GM10266 (cell line): Measurements from ENCODE around the gene SFSWAP.
"Not testable (repeated sequence)": the region's sequence is repeated elsewhere in the genome, so short reads cannot be mapped to it uniquely, and the experiment has no call there.

ENCODE experiments used
- DNase-seq: peaks from one replicate; pipeline ENCODE4 v3.0.0; 2012; ENCODE audit errors: extremely low spot score
- CTCF ChIP-seq: IDR thresholded peaks from 2 replicates; pipeline ENCODE4 v1.5.1; 2012; ENCODE audit warnings: mild to moderate bottlenecking, low read depth; ENCODE audit not compliant: control insufficient read depth, insufficient read depth; ENCODE audit errors: missing control alignments

SFSWAP gene

DNA sequence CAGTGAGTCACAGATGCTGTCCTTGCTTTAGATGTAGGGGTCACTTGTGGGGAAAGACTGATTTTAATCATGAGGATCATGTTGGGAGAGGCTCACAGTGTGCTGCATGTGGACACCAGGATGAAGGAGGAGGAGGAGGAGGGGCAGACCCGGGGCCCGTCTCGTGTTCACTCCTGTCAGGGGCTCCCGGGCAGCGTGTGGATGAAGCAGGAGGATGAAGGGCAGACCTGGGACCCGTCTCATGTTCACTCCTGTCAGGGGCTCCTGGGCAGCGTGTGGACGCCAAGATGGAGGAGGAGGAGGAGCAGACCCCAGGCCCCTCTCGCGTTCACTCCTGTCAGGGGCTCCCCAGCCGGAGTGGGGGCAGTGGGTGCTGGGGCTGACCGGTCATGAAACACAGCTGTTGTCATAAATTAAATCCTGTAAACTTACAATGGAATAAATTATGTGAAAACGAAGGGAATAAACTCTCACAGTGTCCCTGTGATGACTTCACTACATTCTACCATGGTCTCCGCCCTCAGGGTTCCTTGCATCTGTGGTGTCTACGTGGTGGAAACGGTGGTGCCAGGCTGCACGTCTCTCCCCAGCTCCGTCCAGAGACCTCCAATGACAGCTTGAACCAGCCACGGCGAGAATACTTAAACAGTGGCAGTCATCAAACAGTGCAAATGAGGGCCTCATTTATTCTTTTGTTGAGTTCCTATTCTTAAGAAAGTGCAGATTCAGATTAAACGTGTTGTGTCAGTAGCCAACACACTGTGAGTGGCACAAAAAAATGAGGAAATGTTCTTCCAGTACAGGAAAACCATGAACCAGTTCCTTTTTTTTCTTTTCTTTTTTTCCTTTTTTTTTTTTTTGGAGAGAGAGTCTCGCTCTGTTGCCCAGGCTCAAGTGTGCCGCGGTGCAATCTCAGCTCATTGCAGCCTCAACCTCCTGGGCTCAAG lies 37.7 kb upstream of the SFSWAP start:
- TF ChIP-seq CTCF, result no peak
- no peak for DNase-seq

GRCh38 chr12:131673888-131674257 lies 37.0 kb upstream of the SFSWAP start:
- no peak for TF ChIP-seq CTCF
- DNase-seq, result no peak

DNA sequence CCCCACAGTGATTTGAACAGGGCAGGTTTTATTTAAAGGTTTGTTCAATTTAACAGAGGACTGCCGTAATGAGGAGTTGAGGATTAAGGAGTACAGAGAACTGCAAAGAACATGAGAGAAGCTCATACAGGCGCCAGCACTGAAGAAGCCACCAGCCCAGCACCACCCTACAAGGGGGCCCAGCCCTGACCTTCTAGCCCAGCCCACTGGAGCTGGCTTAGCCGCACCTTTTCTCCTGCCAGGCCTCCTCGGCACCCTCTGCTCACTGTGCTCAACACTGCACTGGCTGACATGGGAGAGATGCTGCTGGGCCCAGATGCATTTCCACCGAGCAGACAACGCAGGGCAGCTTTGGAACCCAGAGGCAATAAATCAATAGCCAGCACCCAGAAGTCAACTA lies 36.5 kb upstream of the SFSWAP start:
- TF ChIP-seq CTCF, result no peak
- no peak for DNase-seq

GRCh38 chr12:131675126-131676080 lies 35.5 kb upstream of the SFSWAP start:
- TF ChIP-seq CTCF, result no peak
- DNase-seq, result no peak

GRCh38 chr12:131676544-131676943 lies 34.3 kb upstream of the SFSWAP start:
- TF ChIP-seq CTCF, result no peak

GRCh38 chr12:131677067-131677466 lies 33.8 kb upstream of the SFSWAP start:
- not testable (repeated sequence) for DNase-seq

More at GRCh38 chr12:131676544-131676943, 34.3 kb upstream of the SFSWAP start:
- DNase-seq, result no peak

GRCh38 chr12:131677699-131678098 lies 33.2 kb upstream of the SFSWAP start:
- TF ChIP-seq CTCF, result no peak
- DNase-seq, result no peak

DNA sequence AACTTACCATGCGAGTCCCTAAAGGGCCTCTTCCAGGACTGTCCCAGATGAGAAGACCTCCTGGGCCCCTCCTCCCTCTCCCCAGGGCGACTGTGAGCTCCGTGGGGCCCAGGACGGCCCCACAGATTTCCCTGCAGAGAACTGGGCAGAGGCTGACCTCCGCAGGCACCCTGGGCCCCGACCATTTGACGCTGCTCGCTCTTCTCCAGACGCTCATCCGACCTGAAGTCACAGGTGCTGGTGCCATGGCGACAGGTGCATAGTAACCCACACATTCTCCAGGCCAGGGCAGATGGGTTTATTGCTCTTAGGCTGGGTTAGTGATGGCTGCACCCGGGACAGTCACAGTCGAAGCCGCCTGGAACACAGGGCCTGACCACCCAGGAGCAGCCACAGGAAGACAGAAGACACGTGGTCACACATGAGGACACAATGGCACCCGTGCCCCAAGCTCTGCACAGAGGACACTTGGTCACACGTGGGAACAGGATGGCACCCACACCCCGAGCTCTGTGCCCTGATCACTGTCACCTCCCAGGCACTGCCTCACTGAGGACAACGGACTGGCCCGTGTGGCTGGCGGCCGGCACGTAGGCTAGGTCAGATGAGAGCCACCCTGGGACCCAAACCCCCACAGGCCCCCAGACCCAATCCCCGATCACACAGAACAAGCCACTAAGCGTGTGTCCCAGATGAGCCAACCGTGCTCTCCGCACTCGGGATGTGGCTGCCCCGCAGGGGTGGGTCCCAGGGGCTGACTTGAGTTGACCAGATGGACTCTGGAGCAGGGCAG lies 32.3 kb upstream of the SFSWAP start:
- DNase-seq, result not testable (repeated sequence)

GRCh38 chr12:131679186-131679585 lies 31.7 kb upstream of the SFSWAP start:
- DNase-seq, result not testable (repeated sequence)

GRCh38 chr12:131679816-131680215 lies 31.1 kb upstream of the SFSWAP start:
- DNase-seq, result not testable (repeated sequence)

DNA sequence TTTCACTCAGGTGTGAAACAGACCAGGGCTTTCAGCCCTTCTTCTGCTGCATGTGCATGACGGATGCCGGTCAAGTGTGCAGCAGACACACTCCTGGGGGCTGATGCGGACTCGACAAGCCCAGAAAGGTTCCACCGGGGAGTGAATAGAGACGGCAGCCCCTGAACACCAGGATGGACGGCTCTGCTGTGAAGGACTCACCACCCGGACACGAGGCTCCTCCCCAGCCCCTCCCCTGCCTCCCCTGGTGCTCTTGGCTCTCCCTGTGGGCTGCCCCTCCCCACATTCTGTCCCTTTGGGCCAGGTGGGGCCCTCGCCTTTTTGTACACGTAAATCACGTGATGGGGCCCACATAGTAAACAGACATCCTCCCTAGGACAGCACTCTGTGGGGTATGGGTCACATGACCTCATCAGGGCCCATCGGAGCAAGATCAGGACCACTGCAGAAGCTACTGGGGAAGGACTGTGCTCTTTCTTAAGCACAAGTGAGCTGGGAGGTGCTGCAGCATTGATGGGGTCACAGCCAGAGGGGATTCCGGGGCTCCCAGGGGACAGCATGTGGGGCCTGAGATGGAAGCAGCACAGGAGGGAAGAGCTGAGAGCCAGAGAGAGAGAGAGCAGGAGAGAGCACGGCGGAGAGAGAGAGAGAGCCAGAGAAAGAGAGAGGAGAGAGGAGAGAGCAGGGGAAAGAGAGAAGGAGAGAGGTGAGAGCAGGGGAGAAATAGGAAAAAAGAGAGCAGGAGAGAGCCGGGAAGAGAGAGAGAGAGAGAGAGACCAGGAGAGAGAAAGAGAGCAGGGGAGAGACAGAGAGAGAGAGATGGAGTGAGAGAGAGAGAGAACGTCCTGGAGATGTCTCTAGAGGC lies 30.3 kb upstream of the SFSWAP start:
- DNase-seq, result not testable (repeated sequence)
